ENCODE results near the gene P2RX7.

P2RX7 gene

DNA sequence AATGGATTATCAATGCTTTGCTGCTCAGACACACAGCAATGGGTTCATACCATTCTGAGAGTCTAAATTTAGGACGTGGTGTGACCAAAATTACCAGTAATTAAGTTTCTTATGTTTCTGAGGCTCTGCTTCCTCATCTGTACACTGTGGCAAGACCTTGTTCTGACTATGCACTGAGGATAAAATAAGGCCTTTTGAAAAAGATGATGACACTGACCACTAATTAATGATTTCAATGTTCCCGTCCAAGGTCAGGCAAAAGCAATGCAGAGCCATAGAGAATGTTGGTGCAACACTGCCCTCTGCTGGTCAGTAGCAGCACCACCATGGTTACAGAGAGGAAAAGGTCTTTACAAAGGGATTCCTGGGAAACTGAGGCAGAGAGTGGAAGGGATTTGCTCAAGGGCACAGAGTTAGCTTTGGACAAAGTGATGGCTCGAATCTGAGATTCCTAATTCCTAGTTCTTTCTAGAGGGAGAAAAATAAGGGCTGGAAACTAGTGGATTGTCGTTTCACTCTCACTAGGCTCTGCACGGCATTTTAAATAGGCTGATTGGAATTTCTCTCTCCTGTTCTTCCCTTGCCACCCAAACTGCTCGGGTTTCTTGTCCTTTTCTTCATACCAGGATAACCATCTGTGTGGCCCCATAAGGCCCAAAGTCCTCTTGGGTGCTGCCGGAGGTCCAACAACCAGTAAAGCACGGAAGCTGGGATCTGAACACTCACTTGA lies 22.3 kb upstream of the P2RX7 start:
- peak; percentile 56 for DNase-seq (ENCODE audit: low spot score)

- no peak for DNase-seq (ENCODE audit: low spot score)
These were observed 21.0 kb upstream of the P2RX7 start for GRCh38 chr12:121111684-121112083.

DNA sequence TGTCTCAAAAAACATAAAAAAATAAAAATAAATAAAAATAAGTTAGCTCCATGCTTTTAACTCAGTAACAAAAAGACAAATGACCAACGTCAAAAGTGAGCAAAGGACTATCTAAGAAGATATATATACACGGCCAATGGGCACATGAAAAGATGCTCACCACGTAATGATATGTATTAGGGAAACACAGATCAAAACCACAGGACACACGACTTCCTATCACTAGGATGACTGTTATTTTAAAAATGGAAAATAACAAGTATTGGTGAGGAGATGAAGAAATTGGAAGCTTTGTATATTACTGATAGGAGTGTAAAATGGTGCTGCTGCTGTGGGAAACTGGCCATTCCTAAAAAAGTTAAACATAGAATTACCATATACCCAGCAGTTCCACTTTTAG lies 20.2 kb upstream of the P2RX7 start:
- DNase-seq (ENCODE audit: low spot score) = no peak

GRCh38 chr12:121113057-121113456 lies 19.6 kb upstream of the P2RX7 start:
- DNase-seq (ENCODE audit: low spot score) = no peak

GRCh38 chr12:121114019-121114639 lies 18.5 kb upstream of the P2RX7 start:
- DNase-seq (ENCODE audit: low spot score) = no peak

- no peak for DNase-seq (ENCODE audit: low spot score)
These were observed 17.9 kb upstream of the P2RX7 start for GRCh38 chr12:121114806-121115205.

- no peak for DNase-seq (ENCODE audit: low spot score)
These were observed 17.1 kb upstream of the P2RX7 start for GRCh38 chr12:121115530-121115929.

DNA sequence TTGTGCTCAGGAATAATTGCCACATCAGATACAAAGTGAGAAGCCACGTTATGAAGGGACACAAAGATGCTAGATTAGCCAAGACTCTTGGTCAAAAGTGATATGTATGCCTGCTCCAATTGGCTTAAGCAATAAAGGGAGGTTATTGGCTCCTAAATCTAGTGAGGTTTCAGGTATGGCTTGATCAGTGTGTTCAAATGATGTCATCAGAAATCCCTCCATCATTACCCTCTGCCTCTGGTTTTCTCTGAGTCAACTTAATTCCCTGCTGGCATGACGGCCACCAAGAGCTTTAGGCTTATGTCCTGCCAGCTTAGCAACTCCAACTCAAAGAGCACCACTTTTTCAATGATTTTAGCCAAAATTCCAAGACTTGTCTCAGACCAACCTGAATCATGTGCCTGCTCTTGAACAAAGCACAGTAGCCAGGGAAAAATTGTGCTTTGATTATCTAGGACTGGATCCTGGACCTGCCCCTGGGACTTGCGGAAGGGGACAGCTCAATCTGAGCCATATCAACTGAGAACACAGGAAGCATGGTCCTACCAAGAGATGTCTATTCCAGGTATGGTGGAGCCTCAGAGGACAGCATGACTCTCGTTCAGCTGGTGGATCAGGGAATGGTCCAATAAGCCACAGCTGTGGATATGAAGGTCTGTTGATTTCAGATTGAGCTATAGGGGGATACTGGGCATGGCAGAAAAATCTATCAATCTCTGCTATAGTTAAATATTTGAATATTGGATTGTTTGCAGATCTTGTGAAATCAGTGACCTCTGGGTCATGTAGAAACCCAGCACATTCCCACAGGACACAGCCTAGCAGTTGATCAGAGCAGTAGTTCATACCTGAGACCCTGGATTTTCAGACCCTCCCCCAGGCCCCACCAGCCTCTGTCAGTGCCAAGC lies 16.1 kb upstream of the P2RX7 start:
- no peak for DNase-seq (ENCODE audit: low spot score)

GRCh38 chr12:121117226-121117777 lies 15.4 kb upstream of the P2RX7 start:
- no peak for DNase-seq (ENCODE audit: low spot score)

- DNase-seq (ENCODE audit: low spot score) = no peak
These were observed 12.4 kb upstream of the P2RX7 start for GRCh38 chr12:121120323-121120722.

DNA sequence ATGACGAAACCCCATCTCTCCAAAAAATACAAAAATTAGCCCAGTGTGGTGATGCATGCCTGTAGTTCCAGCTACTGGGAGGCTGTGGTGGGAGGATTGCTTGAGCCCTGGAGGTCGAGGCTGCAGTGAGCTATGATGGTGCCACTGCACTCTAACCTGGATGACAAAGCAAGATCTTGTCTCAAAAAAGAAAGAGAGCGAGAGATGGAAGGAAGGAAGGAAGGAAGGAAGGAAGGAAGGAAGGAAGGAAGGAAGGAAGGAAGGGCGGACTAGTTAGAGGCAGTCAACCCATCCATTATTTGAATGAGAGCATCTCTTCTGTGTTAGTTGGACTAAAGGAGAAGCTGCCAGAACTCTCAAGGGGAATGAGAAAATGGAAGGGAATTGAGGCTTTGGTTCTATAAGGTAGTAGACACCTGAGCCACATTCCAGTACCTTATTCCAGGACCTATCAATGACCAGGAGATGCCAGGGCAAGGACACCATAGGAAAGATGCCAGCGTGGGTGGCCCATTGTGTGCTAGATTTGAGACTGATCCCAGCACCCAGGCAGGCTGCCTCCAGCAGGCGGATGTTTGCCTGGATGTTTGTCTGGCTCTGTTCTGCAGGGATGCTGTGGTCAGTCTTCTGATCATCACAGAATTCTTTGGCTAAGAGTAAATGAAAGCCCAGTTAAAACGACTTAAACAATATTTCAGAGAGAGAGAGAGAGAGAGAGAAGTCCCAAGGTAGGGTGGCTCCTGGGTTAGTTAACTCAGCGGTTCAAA lies 11.5 kb upstream of the P2RX7 start:
- no peak for DNase-seq (ENCODE audit: low spot score)

GRCh38 chr12:121121805-121122204 lies 10.9 kb upstream of the P2RX7 start:
- no peak for DNase-seq (ENCODE audit: low spot score)

- no peak for DNase-seq (ENCODE audit: low spot score)
These were observed 9.2 kb upstream of the P2RX7 start for GRCh38 chr12:121123488-121123887.

- peak; percentile 64 for DNase-seq (ENCODE audit: low spot score)
These were observed 8.1 kb upstream of the P2RX7 start for GRCh38 chr12:121124402-121125109.

GRCh38 chr12:121127501-121127900 lies 5.2 kb upstream of the P2RX7 start:
- no peak for DNase-seq (ENCODE audit: low spot score)

GRCh38 chr12:121128908-121129810 lies 3.5 kb upstream of the P2RX7 start:
- DNase-seq (ENCODE audit: low spot score) = peak; percentile 38

GRCh38 chr12:121129811-121130147 lies 2.9 kb upstream of the P2RX7 start:
- no peak for DNase-seq (ENCODE audit: low spot score)

- no peak for DNase-seq (ENCODE audit: low spot score)
These were observed 1.8 kb upstream of the P2RX7 start for GRCh38 chr12:121130866-121131373.

DNA sequence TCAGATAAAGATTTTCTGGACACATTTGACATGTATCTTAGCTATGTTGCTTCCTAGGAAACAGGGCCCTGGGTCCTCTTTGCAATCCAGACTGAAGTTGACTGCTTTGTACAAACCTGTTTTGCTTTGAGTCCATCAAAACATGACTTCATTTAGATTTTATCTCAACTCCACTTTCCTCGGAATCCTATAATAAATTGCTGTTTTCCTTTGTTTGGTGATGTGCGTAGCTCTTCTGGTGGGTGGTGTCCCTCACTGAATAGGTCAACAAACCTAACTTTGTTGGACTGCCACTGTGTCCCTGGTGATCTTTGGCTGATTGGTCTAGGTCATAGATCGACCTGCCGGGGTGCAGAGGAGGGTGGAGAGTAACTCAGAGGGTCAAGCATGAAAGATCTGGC lies 735 bp upstream of the P2RX7 start:
- DNase-seq (ENCODE audit: low spot score) = no peak

DNA sequence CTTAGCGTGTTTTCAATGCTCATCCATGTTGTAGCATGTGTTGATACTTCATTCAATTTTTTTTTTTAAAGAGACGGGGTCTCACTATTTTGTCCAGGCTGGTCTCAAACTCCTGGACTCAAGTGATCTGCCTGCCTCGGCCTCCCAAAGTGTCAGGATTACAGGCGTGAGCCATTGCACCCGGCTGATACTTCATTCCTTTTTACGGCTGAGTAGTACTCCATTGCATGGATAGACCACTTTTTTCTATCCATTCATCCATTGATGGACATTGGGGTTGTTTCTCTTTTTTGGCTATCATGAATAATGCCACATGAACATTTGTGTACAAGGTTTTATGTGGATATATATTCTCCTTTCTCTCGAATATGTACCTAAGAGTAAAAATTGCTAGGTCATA lies 1.2 kb downstream of the P2RX7 start:
- no peak for DNase-seq (ENCODE audit: low spot score)

All from kidney capillary endothelial cell (primary cell).